Endothelial cell of umbilical vein (primary cell): ENCODE data around the gene LHFPL6. TPM values are rescaled to one million over a fixed set of nuclear protein-coding genes. Genes with fewer than 3 reads are reported as not detected.

Experiments
- BruUV-seq: library from RNA; stranded (reverse); fragments of 400-500 nt; replicated peaks from 2 replicates; lab custom pipeline; 2021; lab: Mats Ljungman, UMichigan
- CTCF ChIA-PET: fragments of 300-600, 350-600 bp; sonication (Branson Sonifier 250); formaldehyde crosslinking; loops from one replicate; lab custom pipeline; 2021; ENCODE audit warnings: antibody characterized with exemption, inconsistent platforms; lab: Charles Lee
- POLR2A ChIA-PET: fragments of 300-600, 350-600 bp; sonication (Branson Sonifier 250); formaldehyde crosslinking; loops from one replicate; lab custom pipeline; 2021; ENCODE audit warnings: antibody characterized with exemption, inconsistent platforms; lab: Charles Lee
- DNase-seq: peaks from one replicate; pipeline ENCODE4 v3.0.0-alpha.2; 2011; ENCODE audit warnings: low read depth, low spot score
- FAIRE-seq: peaks from 2 replicates; lab custom pipeline; 2011; peaks lifted over from hg19 to GRCh38; lab: Jason Lieb, UNC
- H2AFZ ChIP-seq: 2 replicates; pipeline ENCODE4 v1.6.0; 2012; ENCODE audit warnings: low read depth, low read length, control low read depth, inconsistent platforms
- H3K27ac ChIP-seq: 2 replicates; pipeline ENCODE4 v1.5.1; 2011; ENCODE audit warnings: low read depth, mild to moderate bottlenecking, control low read depth, low read length, moderate library complexity; ENCODE audit not compliant: insufficient read depth
- H3K27me3 ChIP-seq, 2 experiments: 2 replicates each; pipeline versions ENCODE4 v1.6.0 to v1.6.1; 2011; ENCODE audit warnings: low read length in 2 of 2, mixed read lengths in 1 of 2; ENCODE audit not compliant: control insufficient read depth in 2 of 2, insufficient read depth in 2 of 2
- H3K36me3 ChIP-seq, 2 experiments: 2 replicates in 1 of 2; 3 replicates in 1 of 2; pipeline ENCODE4 v1.5.1; 2011; ENCODE audit warnings: low read length in 2 of 2, mild to moderate bottlenecking in 1 of 2, moderate library complexity in 1 of 2; ENCODE audit not compliant: control insufficient read depth in 2 of 2, insufficient read depth in 2 of 2; ENCODE audit errors: extremely low read depth in 1 of 2
- H3K4me1 ChIP-seq: 3 replicates; pipeline ENCODE4 v1.5.1; 2011; ENCODE audit warnings: mild to moderate bottlenecking, low read length; ENCODE audit not compliant: control insufficient read depth, insufficient read depth; ENCODE audit errors: extremely low read depth
- H3K4me2 ChIP-seq: 2 replicates; pipeline ENCODE4 v1.6.1; 2011; ENCODE audit warnings: low read length, control low read depth, mixed read lengths; ENCODE audit not compliant: insufficient read depth
- H3K4me3 ChIP-seq, 3 experiments: fragments of 200-600 bp in 1 of 3; sonication (generic), shearing (Covaris generic) in 1 of 3; replicated peaks in 1 of 3; 2 replicates each; pipeline ENCODE4 v1.5.1; 2011 to 2016; ENCODE audit warnings: control low read depth in 3 of 3, low read length in 3 of 3, mild to moderate bottlenecking in 2 of 3, inconsistent platforms in 1 of 3, low read depth in 1 of 3, moderate library complexity in 1 of 3; ENCODE audit not compliant: insufficient read depth in 1 of 3
- H3K79me2 ChIP-seq: 2 replicates; pipeline ENCODE4 v1.6.0; 2012; ENCODE audit warnings: low read length, inconsistent platforms; ENCODE audit not compliant: control insufficient read depth, insufficient read depth
- H3K9ac ChIP-seq: replicated peaks from 2 replicates; pipeline ENCODE3; 2011; ENCODE audit warnings: low read length, control low read depth; ENCODE audit not compliant: insufficient read depth; ENCODE audit errors: extremely low read depth
- H3K9me1 ChIP-seq: replicated peaks from 3 replicates; pipeline ENCODE4 v1.6.0; 2011; ENCODE audit warnings: mild to moderate bottlenecking, low read length; ENCODE audit not compliant: control insufficient read depth, insufficient read depth; ENCODE audit errors: extremely low read depth
- H3K9me3 ChIP-seq: replicated peaks from 2 replicates; pipeline ENCODE4 v1.5.1; 2012; ENCODE audit warnings: low read length, inconsistent platforms; ENCODE audit not compliant: control insufficient read depth, insufficient read depth
- H4K20me1 ChIP-seq: replicated peaks from 2 replicates; pipeline ENCODE3; 2011; ENCODE audit warnings: mild to moderate bottlenecking, low read length; ENCODE audit not compliant: control insufficient read depth, insufficient read depth; ENCODE audit errors: extremely low read depth
- EZH2 ChIP-seq: IDR thresholded peaks from 2 replicates; pipeline ENCODE4 v1.6.1; 2012; ENCODE audit warnings: borderline replicate concordance, low read depth, mild to moderate bottlenecking, moderate library complexity, low read length, inconsistent platforms; ENCODE audit not compliant: severe bottlenecking
- FOS ChIP-seq: IDR thresholded peaks from 2 replicates; pipeline ENCODE4 v1.6.1; 2011; ENCODE audit warnings: mild to moderate bottlenecking, low read length, moderate library complexity, borderline replicate concordance; ENCODE audit not compliant: insufficient read depth
- GATA2 ChIP-seq: IDR thresholded peaks from 2 replicates; pipeline ENCODE4 v1.7.0; 2011; ENCODE audit warnings: low read depth, mild to moderate bottlenecking, moderate library complexity, mixed read lengths, low read length; ENCODE audit not compliant: insufficient read length, insufficient read depth
- JUN ChIP-seq: IDR thresholded peaks from 2 replicates; pipeline ENCODE4 v1.6.1; 2011; ENCODE audit warnings: borderline replicate concordance, low read depth; ENCODE audit not compliant: insufficient read length, insufficient read depth
- MYC ChIP-seq: IDR thresholded peaks from one replicate; pipeline ENCODE4 v1.6.1; 2011; ENCODE audit warnings: mild to moderate bottlenecking, low read depth, low read length
- POLR2A ChIP-seq: IDR thresholded peaks from 2 replicates; pipeline ENCODE4 v1.6.1; 2012; ENCODE audit warnings: low read depth, mild to moderate bottlenecking, control low read depth, low read length
- POLR2AphosphoS5 ChIP-seq: IDR thresholded peaks from 2 replicates; pipeline ENCODE4 v1.6.1; 2012; ENCODE audit warnings: low read depth, mild to moderate bottlenecking, control low read depth, low read length, moderate library complexity; ENCODE audit not compliant: insufficient read depth
- dilution Hi-C: fragments of 300-500 bp; cut with MboI; formaldehyde crosslinking; loops from one replicate; pipeline ENCODE4 v1.15.0; 2019; ENCODE audit warnings: low sequenced_read_pairs; ENCODE audit not compliant: extremely low pct_ligation_motif_present
- intact Hi-C: fragments of 100-400 bp; cut with micrococcal nuclease; formaldehyde crosslinking; loops from one replicate; pipeline ENCODE4 v1.10.0; 2022
- polyA plus RNA-seq, 4 experiments: library from polyadenylated mRNA; depleted of rRNA in 3 of 4; stranded (reverse) in 3 of 4; unstranded in 1 of 4; fragments of >200 nt; gene quantifications; 2 replicates each; pipeline versions ENCODE4 v1.2.1 to v1.2.3, GENCODE V29; 2011 to 2012; ENCODE audit warnings: missing spikeins in 1 of 4
- total RNA-seq: library from RNA; stranded (reverse); gene quantifications from 2 replicates; pipeline ENCODE4 v1.2.3, GENCODE V29; 2021
- TF ChIP-seq, protein P1 (sequence below): IDR thresholded peaks from 2 replicates; pipeline ENCODE4 v1.6.1; 2011; ENCODE audit not compliant: insufficient read depth, insufficient read length
- TF ChIP-seq, protein P2 (sequence below), 2 donors: IDR thresholded peaks; 1 replicate in 1 of 2; 2 replicates in 1 of 2; pipeline ENCODE4 v1.5.1; 2011; ENCODE audit warnings: low read length in 2 of 2, mild to moderate bottlenecking in 2 of 2, moderate library complexity in 2 of 2, control low read depth in 1 of 2, inconsistent platforms in 1 of 2, low read depth in 1 of 2; ENCODE audit not compliant: insufficient read depth in 1 of 2; ENCODE audit errors: extremely low read depth in 1 of 2

LHFPL6 gene
- total and polyA plus RNA-seq, 2 donors (not counting 3 experiments of a cell fraction or from before 2014, with no cell fraction given), result 17.5 to 19.4 TPM

DNA sequence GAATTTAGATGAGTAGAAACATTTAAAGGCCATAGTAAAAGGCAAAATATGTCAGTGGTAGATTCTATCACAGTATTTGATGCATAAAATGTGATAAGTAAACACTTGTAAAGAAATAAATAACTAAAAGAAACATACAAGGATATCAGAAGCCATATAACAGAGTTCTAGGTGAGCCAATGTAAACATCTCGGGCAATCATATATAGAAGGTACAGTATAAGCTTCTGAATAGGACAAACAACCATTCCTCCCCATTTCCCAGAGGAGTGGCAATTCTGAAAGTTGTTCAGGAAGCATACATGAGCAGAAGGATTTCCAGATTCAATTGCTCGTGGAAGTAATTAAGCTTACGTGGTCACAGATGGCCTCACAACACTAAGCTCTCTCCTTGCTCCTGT lies 267.3 kb downstream of the LHFPL6 start:
- Histone ChIP-seq H3K4me3 (no peak overlapping the region), H2AFZ (no peak overlapping the region), H3K9me1 (no peaks in the 10 kb centered on the region), H3K27ac (no peak overlapping the region), H3K4me1 (no peaks in the 10 kb centered on the region), H4K20me1 (no peaks in the 10 kb centered on the region), H3K4me2 (no peak overlapping the region), H3K79me2 (no peaks in the 10 kb centered on the region), H3K27me3 (peaks cover 0 to 2% of the 10 kb centered on the region in 2 experiments), H3K9ac (no peak overlapping the region), H3K36me3 (no peaks in the 10 kb centered on the region), H3K9me3 (no peaks in the 10 kb centered on the region)
- BruUV-seq, result no TSS peak
- DNase-seq (no peak), FAIRE-seq (no peak)
- dilution Hi-C loops (no loop called here), intact Hi-C loops (no loop called here)
- ChIA-PET POLR2A (no interaction called here), CTCF (no interaction called here)
- TF ChIP-seq, protein P1, sequence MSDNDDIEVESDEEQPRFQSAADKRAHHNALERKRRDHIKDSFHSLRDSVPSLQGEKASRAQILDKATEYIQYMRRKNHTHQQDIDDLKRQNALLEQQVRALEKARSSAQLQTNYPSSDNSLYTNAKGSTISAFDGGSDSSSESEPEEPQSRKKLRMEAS, result no peak
- TF ChIP-seq FOS, result no peak
- TF ChIP-seq POLR2A, result no peak
- TF ChIP-seq EZH2, result no peak
- TF ChIP-seq JUN, result no peak
- no peak for TF ChIP-seq POLR2AphosphoS5
- no peak for TF ChIP-seq GATA2
- TF ChIP-seq MYC, result no peak

DNA sequence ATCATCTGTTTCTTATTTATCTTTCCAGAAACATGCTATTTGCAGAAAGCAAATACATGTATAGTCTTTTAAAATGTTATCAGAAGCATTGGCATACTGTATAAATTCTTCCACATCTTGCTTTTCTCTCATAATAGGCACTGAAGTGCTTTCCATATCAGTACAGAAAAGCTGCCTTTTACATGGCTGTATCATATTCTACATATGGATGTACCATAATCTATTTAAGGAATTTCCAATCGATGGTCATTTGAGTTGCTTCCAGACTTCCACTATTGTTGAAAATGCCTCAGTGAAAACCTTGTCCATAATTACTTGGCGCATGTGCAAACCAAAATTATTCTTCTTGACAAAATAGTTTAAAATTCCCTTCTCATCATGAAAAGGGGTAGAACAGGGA lies 272.5 kb downstream of the LHFPL6 start:
- no peak overlapping the region for H2AFZ ChIP-seq
- H3K4me3 ChIP-seq, result no peak overlapping the region
- H3K27ac ChIP-seq, result no peak overlapping the region
- CTCF ChIA-PET, result interaction anchor here (0.8 kb wide), 1 partner anchor 286 kb away, joined by 3 read pairs; no protein-coding TSS in a partner anchor
- H3K9ac ChIP-seq, result no peak overlapping the region
- no peak for TF ChIP-seq FOS
- TF ChIP-seq, protein P1, result no peak
- TF ChIP-seq GATA2, result no peak
- TF ChIP-seq POLR2A, result no peak
- no peak for TF ChIP-seq MYC
- TF ChIP-seq POLR2AphosphoS5, result no peak
- no peak for TF ChIP-seq EZH2
- TF ChIP-seq, protein P2, sequence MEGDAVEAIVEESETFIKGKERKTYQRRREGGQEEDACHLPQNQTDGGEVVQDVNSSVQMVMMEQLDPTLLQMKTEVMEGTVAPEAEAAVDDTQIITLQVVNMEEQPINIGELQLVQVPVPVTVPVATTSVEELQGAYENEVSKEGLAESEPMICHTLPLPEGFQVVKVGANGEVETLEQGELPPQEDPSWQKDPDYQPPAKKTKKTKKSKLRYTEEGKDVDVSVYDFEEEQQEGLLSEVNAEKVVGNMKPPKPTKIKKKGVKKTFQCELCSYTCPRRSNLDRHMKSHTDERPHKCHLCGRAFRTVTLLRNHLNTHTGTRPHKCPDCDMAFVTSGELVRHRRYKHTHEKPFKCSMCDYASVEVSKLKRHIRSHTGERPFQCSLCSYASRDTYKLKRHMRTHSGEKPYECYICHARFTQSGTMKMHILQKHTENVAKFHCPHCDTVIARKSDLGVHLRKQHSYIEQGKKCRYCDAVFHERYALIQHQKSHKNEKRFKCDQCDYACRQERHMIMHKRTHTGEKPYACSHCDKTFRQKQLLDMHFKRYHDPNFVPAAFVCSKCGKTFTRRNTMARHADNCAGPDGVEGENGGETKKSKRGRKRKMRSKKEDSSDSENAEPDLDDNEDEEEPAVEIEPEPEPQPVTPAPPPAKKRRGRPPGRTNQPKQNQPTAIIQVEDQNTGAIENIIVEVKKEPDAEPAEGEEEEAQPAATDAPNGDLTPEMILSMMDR (IDR thresholded peaks at IDR 0.05; ENCODE audit: extremely low read depth in 1 of 2, insufficient read depth in 1 of 2, low read depth in 1 of 2, low read length in 2 of 2), result no peak
- TF ChIP-seq JUN, result no peak
- dilution Hi-C loops (no loop called here), intact Hi-C loops (no loop called here)
- FAIRE-seq, result no peak
- H3K9me3 ChIP-seq, result no peaks in the 10 kb centered on the region
- H3K27me3 ChIP-seq, result peaks cover 2 to 3% of the 10 kb centered on the region in 2 experiments
- no peaks in the 10 kb centered on the region for H3K9me1 ChIP-seq
- H3K4me2 ChIP-seq, result no peak overlapping the region
- no peaks in the 10 kb centered on the region for H4K20me1 ChIP-seq
- no peak for DNase-seq
- H3K4me1 ChIP-seq, result no peaks in the 10 kb centered on the region
- H3K79me2 ChIP-seq, result no peaks in the 10 kb centered on the region
- POLR2A ChIA-PET, result no interaction called here
- BruUV-seq, result no TSS peak
- H3K36me3 ChIP-seq, result no peaks in the 10 kb centered on the region
